H9 (cell line): Measurements from ENCODE around the gene CCDC85B. TPM values are rescaled to one million over a fixed set of nuclear protein-coding genes. Genes with fewer than 3 reads are reported as not detected.

ENCODE experiments used
- DNase-seq: peaks from one replicate; pipeline ENCODE4 v3.0.0-alpha.2; 2017
- H2AFZ ChIP-seq: one replicate; pipeline ENCODE4 v1.6.1; 2013; ENCODE audit warnings: mild to moderate bottlenecking, low read length, control low read depth, moderate library complexity
- H2AK5ac ChIP-seq: 2 replicates; pipeline ENCODE4 v1.6.1; 2013; ENCODE audit warnings: low read length, control low read depth, mixed read lengths; ENCODE audit not compliant: insufficient read length
- H2BK120ac ChIP-seq: one replicate; pipeline ENCODE4 v1.6.1; 2013; ENCODE audit warnings: low read depth, mild to moderate bottlenecking, low read length, control low read depth, inconsistent platforms; ENCODE audit not compliant: poor library complexity, severe bottlenecking
- H2BK12ac ChIP-seq: 2 replicates; pipeline ENCODE4 v1.6.1; 2013; ENCODE audit warnings: low read length, control low read depth, mixed read lengths, low read depth; ENCODE audit not compliant: insufficient read length
- H2BK15ac ChIP-seq: 2 replicates; pipeline ENCODE4 v1.6.1; 2013; ENCODE audit warnings: low read depth, low read length, control low read depth
- H2BK20ac ChIP-seq: one replicate; pipeline ENCODE4 v1.6.1; 2013; ENCODE audit warnings: low read depth, mild to moderate bottlenecking, low read length, control low read depth, inconsistent platforms; ENCODE audit not compliant: poor library complexity, severe bottlenecking
- H2BK5ac ChIP-seq: 2 replicates; pipeline ENCODE4 v1.6.1; 2013; ENCODE audit warnings: low read length, control low read depth, mixed read lengths; ENCODE audit not compliant: insufficient read length
- H3K14ac ChIP-seq: 2 replicates; pipeline ENCODE4 v1.6.1; 2013; ENCODE audit warnings: low read length, control low read depth; ENCODE audit not compliant: insufficient read depth
- H3K18ac ChIP-seq: 2 replicates; pipeline ENCODE4 v1.6.1; 2013; ENCODE audit warnings: low read depth, mild to moderate bottlenecking, mixed read lengths, low read length, control low read depth; ENCODE audit not compliant: insufficient read length
- H3K23ac ChIP-seq: 2 replicates; pipeline ENCODE4 v1.6.1; 2013; ENCODE audit warnings: low read length, control low read depth, mixed read lengths, low read depth; ENCODE audit not compliant: insufficient read length
- H3K23me2 ChIP-seq: 2 replicates; pipeline ENCODE4 v1.6.1; 2013; ENCODE audit warnings: low read depth, mild to moderate bottlenecking, mixed read lengths, low read length, control low read depth; ENCODE audit not compliant: insufficient read length, poor library complexity, severe bottlenecking
- H3K27ac ChIP-seq: 2 replicates; pipeline ENCODE4 v1.5.1; 2013; ENCODE audit warnings: low read length, control low read depth, mixed read lengths, low read depth; ENCODE audit not compliant: insufficient read length
- H3K27me3 ChIP-seq: 2 replicates; pipeline ENCODE4 v1.6.1; 2013; ENCODE audit warnings: low read length, control low read depth, inconsistent platforms; ENCODE audit not compliant: insufficient read depth
- H3K4ac ChIP-seq: 2 replicates; pipeline ENCODE4 v1.6.1; 2013; ENCODE audit warnings: low read depth, mild to moderate bottlenecking, control low read depth, inconsistent platforms, low read length, moderate library complexity
- H3K4me1 ChIP-seq: 2 replicates; pipeline ENCODE4 v1.6.1; 2013; ENCODE audit warnings: low read length, control low read depth, inconsistent platforms; ENCODE audit not compliant: insufficient read depth
- H3K4me2 ChIP-seq: 2 replicates; pipeline ENCODE4 v1.6.1; 2013; ENCODE audit warnings: low read length, control low read depth, mixed read lengths; ENCODE audit not compliant: insufficient read length, insufficient read depth
- H3K56ac ChIP-seq: 2 replicates; pipeline ENCODE4 v1.6.1; 2013; ENCODE audit warnings: low read depth, mild to moderate bottlenecking, mixed read lengths, low read length, control low read depth; ENCODE audit not compliant: insufficient read length
- H3K79me1 ChIP-seq: 2 replicates; pipeline ENCODE4 v1.6.1; 2013; ENCODE audit warnings: low read depth, mild to moderate bottlenecking, moderate library complexity, low read length, control low read depth, inconsistent platforms; ENCODE audit not compliant: insufficient read depth, poor library complexity, severe bottlenecking
- H3K79me2 ChIP-seq: 2 replicates; pipeline ENCODE4 v1.6.1; 2013; ENCODE audit warnings: low read length, control low read depth, inconsistent platforms; ENCODE audit not compliant: insufficient read depth
- H3K9ac ChIP-seq: 2 replicates; pipeline ENCODE4 v1.6.1; 2013; ENCODE audit warnings: low read length, control low read depth, mixed read lengths; ENCODE audit not compliant: insufficient read length; ENCODE audit errors: extremely low read depth
- H3K9me3 ChIP-seq: one replicate; pipeline ENCODE4 v1.6.1; 2013; ENCODE audit warnings: low read depth, low read length, inconsistent platforms; ENCODE audit not compliant: control insufficient read depth
- H3T11ph ChIP-seq: one replicate; pipeline ENCODE4 v1.6.1; 2013; ENCODE audit warnings: mild to moderate bottlenecking, low read length, control low read depth, inconsistent platforms
- H4K20me1 ChIP-seq: one replicate; pipeline ENCODE4 v1.6.1; 2013; ENCODE audit not compliant: control insufficient read depth, insufficient read length, insufficient read depth
- H4K5ac ChIP-seq: 2 replicates; pipeline ENCODE4 v1.6.1; 2013; ENCODE audit warnings: low read depth, mild to moderate bottlenecking, mixed read lengths, low read length, control low read depth; ENCODE audit not compliant: insufficient read length
- H4K8ac ChIP-seq: replicated peaks from 2 replicates; pipeline ENCODE4 v1.6.1; 2013; ENCODE audit warnings: low read length, control low read depth, mixed read lengths, low read depth; ENCODE audit not compliant: insufficient read length
- H4K91ac ChIP-seq: 2 replicates; pipeline ENCODE4 v1.6.1; 2013; ENCODE audit warnings: low read depth, mild to moderate bottlenecking, moderate library complexity, mixed read lengths, low read length, control low read depth; ENCODE audit not compliant: insufficient read length
- H3K27ac Mint-ChIP-seq, 3 experiments: 2 replicates in 2 of 3; 3 replicates in 1 of 3; pipeline ENCODE4 v1.8.0; 2020 to 2021; ENCODE audit warnings: mixed read lengths in 3 of 3, mild to moderate bottlenecking in 1 of 3, moderate library complexity in 1 of 3
- H3K27me3 Mint-ChIP-seq: 2 replicates; pipeline ENCODE4 v1.8.0; 2021; ENCODE audit warnings: low read depth, mild to moderate bottlenecking, moderate library complexity, mixed read lengths
- H3K36me3 Mint-ChIP-seq, 3 experiments: 2 replicates in 2 of 3; 3 replicates in 1 of 3; pipeline ENCODE4 v1.8.0; 2020 to 2021; ENCODE audit warnings: low read depth in 3 of 3, mixed read lengths in 3 of 3; ENCODE audit not compliant: insufficient read depth in 1 of 3
- H3K4me1 Mint-ChIP-seq, 2 experiments: 2 replicates each; pipeline ENCODE4 v1.8.0; 2020; ENCODE audit warnings: mixed read lengths in 2 of 2
- H3K4me3 Mint-ChIP-seq, 2 experiments: 2 replicates in 1 of 2; 3 replicates in 1 of 2; pipeline ENCODE4 v1.8.0; 2020 to 2021; ENCODE audit warnings: mild to moderate bottlenecking in 2 of 2, mixed read lengths in 2 of 2, moderate library complexity in 1 of 2
- H3K9me3 Mint-ChIP-seq, 2 experiments: 2 replicates in 1 of 2; 3 replicates in 1 of 2; pipeline ENCODE4 v1.8.0; 2020; ENCODE audit warnings: mild to moderate bottlenecking in 2 of 2, mixed read lengths in 2 of 2, moderate library complexity in 1 of 2
- WGBS: extraction: QIAGEN DNeasy Blood & Tissue Kit; methylation state at CpG from one replicate; pipeline ENCODE4 v1.1.7; 2013; ENCODE audit warnings: missing lambda C conversion rate, low lambda C conversion rate, mixed read lengths; ENCODE audit not compliant: insufficient read length; ENCODE audit errors: extremely low coverage; 5-methylcytosine and 5-hydroxymethylcytosine counted together
- total RNA-seq: library from RNA; stranded (reverse); gene quantifications from 2 replicates; pipeline ENCODE4 v1.2.1, GENCODE V29; 2021
- TF ChIP-seq, protein P1 (sequence below): fragments of 200-600 bp; sonication (generic); conservative IDR thresholded peaks from 3 replicates; pipeline ENCODE4 v1.8.0; 2021; ENCODE audit warnings: antibody characterized with exemption, mild to moderate bottlenecking

Gene CCDC85B
- total RNA-seq, 1 experiment from 2014 or later, result 23.3 TPM

DNA sequence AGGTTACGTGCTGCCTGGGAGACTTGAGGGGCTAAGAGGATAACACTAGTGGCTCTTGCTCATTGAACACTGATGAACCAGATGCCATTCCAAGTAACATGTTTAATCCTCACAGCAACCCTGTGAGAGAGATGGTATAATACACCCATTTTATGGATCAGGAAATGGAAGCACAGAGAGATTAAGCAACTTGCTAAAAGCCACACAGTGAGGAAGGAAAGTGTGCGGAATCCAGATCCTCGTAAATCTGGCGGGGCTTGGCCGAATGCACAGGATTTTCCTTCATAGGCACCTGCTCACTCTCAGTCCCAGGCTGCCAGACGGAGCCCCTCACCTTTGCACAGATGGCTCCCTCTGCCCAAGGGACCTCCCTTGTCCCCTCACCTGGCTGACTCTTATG, 17.4 kb downstream of the CCDC85B start:
- Mint-ChIP-seq H3K27me3 (peaks cover 77% of the 10 kb centered on the region), H3K9me3 (no peaks in the 10 kb centered on the region; a peak in 1 of 5 replicates), H3K4me3 (no peak overlapping the region), H3K27ac (no peak overlapping the region), H3K4me1 (peaks cover 14 to 15% of the 10 kb centered on the region in 2 experiments), H3K36me3 (no peaks in the 10 kb centered on the region)
- Histone ChIP-seq H4K91ac (no peak overlapping the region), H2BK12ac (no peak overlapping the region), H2BK120ac (no peak overlapping the region), H3K9me3 (no peaks in the 10 kb centered on the region), H4K5ac (no peak overlapping the region), H3K4me1 (no peaks in the 10 kb centered on the region), H3T11ph (no peak overlapping the region), H2BK5ac (no peak overlapping the region), H4K8ac (no peak overlapping the region), H3K23ac (no peak overlapping the region), H2BK15ac (no peak overlapping the region), H4K20me1 (no peaks in the 10 kb centered on the region), H2AK5ac (no peak overlapping the region), H3K14ac (no peak overlapping the region), H3K27me3 (no peaks in the 10 kb centered on the region; the same call in 1 of the 2 replicates), H3K18ac (no peak overlapping the region), H3K4ac (no peak overlapping the region), H3K79me1 (no peaks in the 10 kb centered on the region), H3K23me2 (no peaks in the 10 kb centered on the region), H2AFZ (no peak overlapping the region), H3K27ac (no peak overlapping the region), H3K9ac (no peak overlapping the region), H2BK20ac (no peak overlapping the region), H3K4me2 (no peak overlapping the region), H3K79me2 (no peaks in the 10 kb centered on the region), H3K56ac (no peak overlapping the region)
- WGBS, result no CpG with 5 or more reads among the region's 6 CpGs
- TF ChIP-seq, protein P1, sequence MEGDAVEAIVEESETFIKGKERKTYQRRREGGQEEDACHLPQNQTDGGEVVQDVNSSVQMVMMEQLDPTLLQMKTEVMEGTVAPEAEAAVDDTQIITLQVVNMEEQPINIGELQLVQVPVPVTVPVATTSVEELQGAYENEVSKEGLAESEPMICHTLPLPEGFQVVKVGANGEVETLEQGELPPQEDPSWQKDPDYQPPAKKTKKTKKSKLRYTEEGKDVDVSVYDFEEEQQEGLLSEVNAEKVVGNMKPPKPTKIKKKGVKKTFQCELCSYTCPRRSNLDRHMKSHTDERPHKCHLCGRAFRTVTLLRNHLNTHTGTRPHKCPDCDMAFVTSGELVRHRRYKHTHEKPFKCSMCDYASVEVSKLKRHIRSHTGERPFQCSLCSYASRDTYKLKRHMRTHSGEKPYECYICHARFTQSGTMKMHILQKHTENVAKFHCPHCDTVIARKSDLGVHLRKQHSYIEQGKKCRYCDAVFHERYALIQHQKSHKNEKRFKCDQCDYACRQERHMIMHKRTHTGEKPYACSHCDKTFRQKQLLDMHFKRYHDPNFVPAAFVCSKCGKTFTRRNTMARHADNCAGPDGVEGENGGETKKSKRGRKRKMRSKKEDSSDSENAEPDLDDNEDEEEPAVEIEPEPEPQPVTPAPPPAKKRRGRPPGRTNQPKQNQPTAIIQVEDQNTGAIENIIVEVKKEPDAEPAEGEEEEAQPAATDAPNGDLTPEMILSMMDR, result no peak
- DNase-seq, result no peak
